ENCODE measurements around the gene PALM3.
A peak's percentile ranks its signal among the peaks of the same experiment; 100 is the strongest.

The PALM3 gene

DNA sequence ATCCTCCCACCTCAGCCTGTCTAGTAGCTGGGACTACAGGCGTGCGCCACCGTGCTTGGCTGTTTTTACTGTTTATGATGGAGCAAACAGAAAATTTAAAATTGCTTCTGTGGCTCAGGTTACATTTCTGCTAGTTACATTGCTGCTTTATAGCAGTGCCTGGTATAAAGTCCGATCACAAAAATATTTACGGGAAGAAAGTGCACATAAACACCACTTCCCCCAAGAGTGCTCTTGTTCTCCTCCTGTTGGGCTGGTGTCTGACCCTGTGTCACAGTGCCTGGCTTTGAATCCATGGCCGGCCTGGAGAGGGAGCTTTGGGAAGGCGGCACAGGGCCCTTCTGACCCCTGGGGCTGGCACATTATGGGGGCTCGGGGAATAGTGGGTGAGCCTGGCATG lies 43.8 kb upstream of the PALM3 start:
- Histone ChIP-seq H4K8ac (ENCODE audit: low read depth, low read length) (no peak overlapping the region), H2AK5ac (ENCODE audit: low read length) (no peak overlapping the region), H3K4ac (ENCODE audit: low read depth, low read length) (no peak overlapping the region), H3K27ac (ENCODE audit: low read depth, low read length) (no peak overlapping the region), H3K56ac (ENCODE audit: low read length) (no peak overlapping the region), H3K4me2 (ENCODE audit: low read length) (no peak overlapping the region), H2BK120ac (ENCODE audit: low read depth, low read length) (no peak overlapping the region), H3K9ac (ENCODE audit: low read length) (no peak overlapping the region), H3K4me1 (ENCODE audit: control insufficient read depth, low read depth, low read length) (no peaks in the 10 kb centered on the region), H3K18ac (ENCODE audit: low read length) (no peak overlapping the region), H4K5ac (ENCODE audit: low read length) (no peak overlapping the region), H3K79me1 (ENCODE audit: low read length) (no peaks in the 10 kb centered on the region), H3K79me2 (ENCODE audit: control insufficient read depth, insufficient read depth, low read length) (no peaks in the 10 kb centered on the region), H3K4me3 (ENCODE audit: low read length) (no peak overlapping the region), H3K23ac (ENCODE audit: low read length) (no peak overlapping the region), H2BK5ac (ENCODE audit: low read length) (no peak overlapping the region), H3K27me3 (ENCODE audit: insufficient read depth, low read length, poor library complexity) (no peaks in the 10 kb centered on the region), H2BK15ac (replicated peaks; ENCODE audit: low read depth) (no peak overlapping the region), H3K36me3 (ENCODE audit: control insufficient read depth, insufficient read depth, low read length) (no peaks in the 10 kb centered on the region)
- DNase-seq = no peak
- no CpG with 5 or more reads among the region's 8 CpGs for WGBS (ENCODE audit: extremely low coverage, insufficient coverage, low lambda C conversion rate)

DNA sequence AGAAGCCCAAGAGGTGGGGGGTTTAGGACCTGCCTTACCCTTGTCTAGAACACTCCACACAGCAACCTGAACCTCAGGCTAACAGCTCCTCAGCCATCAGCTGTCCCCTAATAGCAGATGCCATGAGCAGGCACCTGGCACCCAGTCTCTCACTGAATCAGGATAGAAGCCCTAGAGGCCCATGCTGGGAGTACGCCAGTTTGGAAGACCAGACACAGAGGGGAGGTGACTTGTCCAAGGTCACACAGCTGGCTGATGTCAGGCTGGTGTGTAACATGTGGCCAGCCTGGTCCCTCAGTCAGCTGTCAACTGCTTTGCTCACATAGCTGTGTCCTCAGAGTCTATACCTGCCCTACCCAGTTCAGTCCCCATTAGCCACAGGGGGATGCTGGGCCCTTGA lies 41.4 kb upstream of the PALM3 start:
- H3K27me3 ChIP-seq (ENCODE audit: insufficient read depth, low read length, poor library complexity) = no peaks in the 10 kb centered on the region
- H3K79me2 ChIP-seq (ENCODE audit: control insufficient read depth, insufficient read depth, low read length) = no peaks in the 10 kb centered on the region
- no peak overlapping the region for H3K4me2 ChIP-seq (ENCODE audit: low read length)
- no peak overlapping the region for H2BK5ac ChIP-seq (ENCODE audit: low read length)
- H3K36me3 ChIP-seq (ENCODE audit: control insufficient read depth, insufficient read depth, low read length) = no peaks in the 10 kb centered on the region
- DNase-seq = no peak
- no peak overlapping the region for H4K5ac ChIP-seq (ENCODE audit: low read length)
- H3K23ac ChIP-seq (ENCODE audit: low read length) = no peak overlapping the region
- H2BK15ac ChIP-seq (replicated peaks; ENCODE audit: low read depth) = no peak overlapping the region
- WGBS (ENCODE audit: extremely low coverage, insufficient coverage, low lambda C conversion rate) = no CpG with 5 or more reads among the region's 1 CpG
- H3K4me3 ChIP-seq (ENCODE audit: low read length) = no peak overlapping the region
- no peak overlapping the region for H2BK120ac ChIP-seq (ENCODE audit: low read depth, low read length)
- no peak overlapping the region for H3K27ac ChIP-seq (ENCODE audit: low read depth, low read length)
- H2AK5ac ChIP-seq (ENCODE audit: low read length) = no peak overlapping the region
- no peak overlapping the region for H3K18ac ChIP-seq (ENCODE audit: low read length)
- H3K79me1 ChIP-seq (ENCODE audit: low read length) = no peaks in the 10 kb centered on the region
- no peak overlapping the region for H4K8ac ChIP-seq (ENCODE audit: low read depth, low read length)
- no peak overlapping the region for H3K56ac ChIP-seq (ENCODE audit: low read length)
- H3K4me1 ChIP-seq (ENCODE audit: control insufficient read depth, low read depth, low read length) = no peaks in the 10 kb centered on the region
- no peak overlapping the region for H3K4ac ChIP-seq (ENCODE audit: low read depth, low read length)
- no peak overlapping the region for H3K9ac ChIP-seq (ENCODE audit: low read length)

DNA sequence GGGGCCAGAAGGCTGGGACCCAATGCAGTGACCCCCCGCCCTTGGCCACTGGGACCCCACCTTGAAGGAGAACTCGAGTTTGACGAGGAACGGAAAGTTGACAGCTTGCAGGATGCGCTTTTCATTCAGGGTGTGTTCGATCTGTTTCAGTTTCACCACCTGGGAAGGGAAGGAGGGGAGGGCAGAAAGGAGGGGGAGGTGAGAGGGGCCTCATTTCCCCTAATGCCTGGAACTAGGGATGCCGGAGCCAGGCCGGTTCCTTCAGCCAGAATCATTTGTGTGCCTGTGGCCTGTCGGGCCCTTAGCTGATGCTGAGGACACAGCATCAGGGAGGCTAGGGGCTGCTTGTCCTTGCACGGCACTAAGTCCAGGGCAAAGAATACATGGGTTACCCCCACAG lies 40.9 kb upstream of the PALM3 start:
- no peaks in the 10 kb centered on the region for H3K36me3 ChIP-seq (ENCODE audit: control insufficient read depth, insufficient read depth, low read length)
- H3K27me3 ChIP-seq (ENCODE audit: insufficient read depth, low read length, poor library complexity) = no peaks in the 10 kb centered on the region
- DNase-seq = no peak
- H4K8ac ChIP-seq (ENCODE audit: low read depth, low read length) = no peak overlapping the region
- H3K9ac ChIP-seq (ENCODE audit: low read length) = no peak overlapping the region
- no peaks in the 10 kb centered on the region for H3K4me1 ChIP-seq (ENCODE audit: control insufficient read depth, low read depth, low read length)
- H3K4me3 ChIP-seq (ENCODE audit: low read length) = no peak overlapping the region
- H2BK5ac ChIP-seq (ENCODE audit: low read length) = no peak overlapping the region
- no peak overlapping the region for H3K23ac ChIP-seq (ENCODE audit: low read length)
- no peak overlapping the region for H2AK5ac ChIP-seq (ENCODE audit: low read length)
- H3K79me1 ChIP-seq (ENCODE audit: low read length) = no peaks in the 10 kb centered on the region
- H3K27ac ChIP-seq (ENCODE audit: low read depth, low read length) = no peak overlapping the region
- no peak overlapping the region for H3K56ac ChIP-seq (ENCODE audit: low read length)
- no peak overlapping the region for H3K4ac ChIP-seq (ENCODE audit: low read depth, low read length)
- H3K4me2 ChIP-seq (ENCODE audit: low read length) = no peak overlapping the region
- WGBS (ENCODE audit: extremely low coverage, insufficient coverage, low lambda C conversion rate) = no CpG with 5 or more reads among the region's 10 CpGs
- no peak overlapping the region for H4K5ac ChIP-seq (ENCODE audit: low read length)
- no peak overlapping the region for H2BK120ac ChIP-seq (ENCODE audit: low read depth, low read length)
- no peak overlapping the region for H3K18ac ChIP-seq (ENCODE audit: low read length)
- H2BK15ac ChIP-seq (replicated peaks; ENCODE audit: low read depth) = no peak overlapping the region
- H3K79me2 ChIP-seq (ENCODE audit: control insufficient read depth, insufficient read depth, low read length) = no peaks in the 10 kb centered on the region

GRCh38 chr19:14102102-14102696 lies 40.3 kb upstream of the PALM3 start:
- Histone ChIP-seq H3K36me3 (ENCODE audit: control insufficient read depth, insufficient read depth, low read length) (no peaks in the 10 kb centered on the region), H2BK5ac (ENCODE audit: low read length) (no peak overlapping the region), H3K79me2 (ENCODE audit: control insufficient read depth, insufficient read depth, low read length) (no peaks in the 10 kb centered on the region), H4K5ac (ENCODE audit: low read length) (no peak overlapping the region), H3K4me2 (ENCODE audit: low read length) (no peak overlapping the region), H4K8ac (ENCODE audit: low read depth, low read length) (no peak overlapping the region), H3K4ac (ENCODE audit: low read depth, low read length) (no peak overlapping the region), H2AK5ac (ENCODE audit: low read length) (no peak overlapping the region), H2BK15ac (replicated peaks; ENCODE audit: low read depth) (no peak overlapping the region), H3K4me3 (ENCODE audit: low read length) (no peak overlapping the region), H3K9ac (ENCODE audit: low read length) (no peak overlapping the region), H3K79me1 (ENCODE audit: low read length) (no peaks in the 10 kb centered on the region), H3K18ac (ENCODE audit: low read length) (no peak overlapping the region), H3K27ac (ENCODE audit: low read depth, low read length) (no peak overlapping the region), H2BK120ac (ENCODE audit: low read depth, low read length) (no peak overlapping the region), H3K27me3 (ENCODE audit: insufficient read depth, low read length, poor library complexity) (no peaks in the 10 kb centered on the region), H3K56ac (ENCODE audit: low read length) (no peak overlapping the region), H3K23ac (ENCODE audit: low read length) (no peak overlapping the region), H3K4me1 (ENCODE audit: control insufficient read depth, low read depth, low read length) (no peaks in the 10 kb centered on the region)
- no CpG with 5 or more reads among the region's 11 CpGs for WGBS (ENCODE audit: extremely low coverage, insufficient coverage, low lambda C conversion rate)
- no peak for DNase-seq

DNA sequence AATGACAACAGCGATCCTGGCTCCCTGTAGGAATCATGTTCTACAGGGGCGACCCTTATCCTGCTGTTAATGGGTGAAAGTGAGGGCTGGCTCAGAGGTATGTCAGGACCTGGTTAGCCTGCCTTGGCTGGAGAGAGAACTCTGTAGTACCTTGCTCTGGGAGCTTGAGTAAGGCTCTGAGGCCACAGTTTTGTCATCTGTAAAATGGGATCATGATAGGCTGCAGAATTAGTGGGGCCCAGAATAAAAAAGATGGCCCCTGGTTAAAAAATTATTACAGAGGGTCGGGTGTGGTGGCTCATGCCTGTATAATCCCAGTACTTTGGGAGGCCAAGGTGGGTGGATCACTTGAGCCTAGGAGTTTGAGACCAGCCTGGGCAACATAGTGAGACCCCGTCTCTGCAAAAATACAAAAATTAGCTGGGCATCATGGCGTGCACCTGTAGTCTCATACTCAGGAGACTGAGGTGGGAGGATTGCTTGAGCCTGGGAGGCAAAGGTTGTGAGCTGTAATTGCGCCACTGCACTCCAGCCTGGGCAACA lies 39.2 kb upstream of the PALM3 start:
- Histone ChIP-seq H2AK5ac (ENCODE audit: low read length) (no peak overlapping the region), H3K36me3 (ENCODE audit: control insufficient read depth, insufficient read depth, low read length) (no peaks in the 10 kb centered on the region), H3K27ac (ENCODE audit: low read depth, low read length) (no peak overlapping the region), H3K79me1 (ENCODE audit: low read length) (no peaks in the 10 kb centered on the region), H3K4ac (ENCODE audit: low read depth, low read length) (no peak overlapping the region), H3K27me3 (ENCODE audit: insufficient read depth, low read length, poor library complexity) (no peaks in the 10 kb centered on the region), H3K79me2 (ENCODE audit: control insufficient read depth, insufficient read depth, low read length) (no peaks in the 10 kb centered on the region), H2BK15ac (replicated peaks; ENCODE audit: low read depth) (no peak overlapping the region), H3K56ac (ENCODE audit: low read length) (no peak overlapping the region), H4K5ac (ENCODE audit: low read length) (no peak overlapping the region), H3K9ac (ENCODE audit: low read length) (no peak overlapping the region), H3K4me1 (ENCODE audit: control insufficient read depth, low read depth, low read length) (no peaks in the 10 kb centered on the region), H2BK5ac (ENCODE audit: low read length) (no peak overlapping the region), H3K4me3 (ENCODE audit: low read length) (no peak overlapping the region), H3K18ac (ENCODE audit: low read length) (no peak overlapping the region), H3K4me2 (ENCODE audit: low read length) (no peak overlapping the region), H2BK120ac (ENCODE audit: low read depth, low read length) (no peak overlapping the region), H4K8ac (ENCODE audit: low read depth, low read length) (no peak overlapping the region), H3K23ac (ENCODE audit: low read length) (no peak overlapping the region)
- no CpG with 5 or more reads among the region's 6 CpGs for WGBS (ENCODE audit: extremely low coverage, insufficient coverage, low lambda C conversion rate)
- DNase-seq = no peak

DNA sequence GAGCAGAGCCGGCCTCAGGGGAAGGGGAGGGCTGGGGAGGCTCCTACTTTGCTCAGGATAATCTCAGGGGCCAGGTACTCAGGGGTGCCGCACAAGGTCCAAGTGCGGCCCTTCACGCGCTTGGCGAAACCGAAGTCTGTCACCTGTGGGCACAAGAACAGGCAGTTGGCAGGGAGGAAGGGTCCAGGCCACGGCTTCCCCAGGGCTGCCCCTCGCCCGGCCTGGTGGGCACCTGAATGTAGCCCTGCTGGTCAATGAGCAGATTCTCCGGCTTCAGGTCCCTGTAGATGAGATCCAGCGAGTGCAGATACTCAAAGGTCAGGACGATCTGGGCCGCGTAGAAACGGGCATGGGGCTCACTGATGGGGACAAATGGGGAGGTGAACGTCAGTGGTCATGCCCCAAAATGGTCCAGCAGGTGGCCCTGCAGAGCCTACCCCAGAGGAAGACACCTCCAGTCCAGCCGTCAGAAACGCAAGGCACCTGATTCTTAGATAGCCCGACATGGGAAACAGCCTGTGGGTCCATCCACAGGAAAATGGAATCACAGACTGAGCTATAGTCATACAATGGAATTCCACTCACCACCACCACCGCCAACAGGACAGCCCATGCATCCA lies 35.8 kb upstream of the PALM3 start:
- Histone ChIP-seq H2AK5ac (ENCODE audit: low read length) (no peak overlapping the region), H2BK5ac (ENCODE audit: low read length) (no peak overlapping the region), H3K9ac (ENCODE audit: low read length) (no peak overlapping the region), H3K4me2 (ENCODE audit: low read length) (no peak overlapping the region), H4K5ac (ENCODE audit: low read length) (no peak overlapping the region), H2BK15ac (replicated peaks; ENCODE audit: low read depth) (no peak overlapping the region), H3K18ac (ENCODE audit: low read length) (no peak overlapping the region), H3K27ac (ENCODE audit: low read depth, low read length) (no peak overlapping the region), H3K4ac (ENCODE audit: low read depth, low read length) (no peak overlapping the region), H4K8ac (ENCODE audit: low read depth, low read length) (no peak overlapping the region), H3K23ac (ENCODE audit: low read length) (no peak overlapping the region), H3K4me1 (ENCODE audit: control insufficient read depth, low read depth, low read length) (no peaks in the 10 kb centered on the region), H3K4me3 (ENCODE audit: low read length) (no peak overlapping the region), H3K79me1 (ENCODE audit: low read length) (no peaks in the 10 kb centered on the region), H3K56ac (ENCODE audit: low read length) (no peak overlapping the region), H2BK120ac (ENCODE audit: low read depth, low read length) (no peak overlapping the region), H3K27me3 (ENCODE audit: insufficient read depth, low read length, poor library complexity) (no peaks in the 10 kb centered on the region), H3K79me2 (ENCODE audit: control insufficient read depth, insufficient read depth, low read length) (no peaks in the 10 kb centered on the region), H3K36me3 (ENCODE audit: control insufficient read depth, insufficient read depth, low read length) (no peaks in the 10 kb centered on the region)
- no CpG with 5 or more reads among the region's 21 CpGs for WGBS (ENCODE audit: extremely low coverage, insufficient coverage, low lambda C conversion rate)
- peak; percentile 41 for DNase-seq
